Thoracic aorta (tissue), 2 donors: ENCODE results near the gene ATP1A1. TPM values are rescaled to one million over a fixed set of nuclear protein-coding genes. Genes with fewer than 3 reads are reported as not detected.

Experiments used
- ATAC-seq: fragments of 150-250 bp; one replicate; pipeline ENCODE4 v1.8.0; 2017; ENCODE audit warnings: low read depth; ENCODE audit not compliant: insufficient number of reproducible peaks, low FRiP score
- DNase-seq: peaks from one replicate; pipeline ENCODE4 v3.0.0-alpha.2; 2020; ENCODE audit warnings: low spot score
- H3K27ac ChIP-seq, 2 donors: fragments of 200-600 bp; sonication (generic); 1 replicate in 1 of 2; 2 replicates in 1 of 2; pipeline ENCODE4 v1.5.1; 2016; ENCODE audit warnings: mild to moderate bottlenecking in 2 of 2, moderate library complexity in 2 of 2
- H3K27me3 ChIP-seq: fragments of 200-600 bp; sonication (generic); replicated peaks from 2 replicates; pipeline ENCODE4 v1.6.0; 2016; ENCODE audit warnings: mild to moderate bottlenecking; ENCODE audit not compliant: insufficient read depth
- H3K36me3 ChIP-seq: fragments of 200-600 bp; sonication (generic); one replicate; pipeline ENCODE4 v1.5.1; 2016
- H3K4me1 ChIP-seq, 2 donors: fragments of 200-600 bp; sonication (generic); 1 replicate in 1 of 2; 2 replicates in 1 of 2; pipeline versions ENCODE4 v1.5.1 to v1.6.0; 2016; ENCODE audit warnings: low read depth in 2 of 2, mild to moderate bottlenecking in 1 of 2; ENCODE audit not compliant: control insufficient read depth in 1 of 2
- H3K4me3 ChIP-seq: fragments of 200-600 bp; sonication (generic); 2 replicates; pipeline ENCODE4 v1.5.1; 2016; ENCODE audit warnings: mild to moderate bottlenecking
- H3K9me3 ChIP-seq: fragments of 200-600 bp; sonication (generic); 2 replicates; pipeline ENCODE4 v1.5.1; 2016
- total RNA-seq, 2 donors: library from RNA; depleted of rRNA; stranded (reverse); fragments of >200 nt; gene quantifications; one replicate each; pipeline versions ENCODE4 v1.1.0 to v1.2.3, GENCODE V29; 2016
- TF ChIP-seq, protein P1 (sequence below): fragments of 200-600 bp; sonication (generic); IDR thresholded peaks from one replicate; pipeline ENCODE4 v1.5.1; 2019; ENCODE audit warnings: antibody characterized with exemption

The ATP1A1 gene
- total RNA-seq, 2 donors from 2014 or later = 244 to 310 TPM

DNA sequence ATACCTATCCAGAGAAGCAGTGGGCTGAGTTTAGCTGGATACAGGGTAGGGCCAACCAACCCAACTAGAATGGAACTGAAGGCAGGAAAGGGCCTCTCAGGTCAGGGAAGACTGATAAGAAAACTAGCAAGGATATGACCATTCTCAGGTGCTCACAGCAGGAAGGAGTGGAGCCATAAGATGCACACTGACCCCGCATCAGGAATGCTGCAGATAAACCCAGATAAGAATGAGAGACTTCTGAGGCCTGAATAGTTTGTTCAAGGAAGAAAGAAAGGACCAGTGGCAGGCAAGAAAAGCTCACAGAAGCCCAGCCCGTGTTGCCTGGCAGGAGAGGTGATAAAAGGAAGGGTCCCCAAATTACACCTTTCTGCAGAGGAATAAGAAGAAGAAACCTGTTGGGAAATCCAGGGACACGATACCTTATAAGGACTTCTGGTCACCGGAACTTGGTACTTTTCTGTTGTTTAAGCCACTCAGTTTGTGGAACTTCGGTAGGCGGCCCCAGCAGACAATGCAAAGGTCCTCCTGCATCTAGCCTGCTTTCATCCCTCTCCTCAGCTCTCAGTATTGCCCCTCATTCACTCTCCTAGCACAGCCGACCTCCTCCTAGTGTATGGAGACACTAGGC is 58.9 kb downstream of the ATP1A1 start:
- H3K4me3 ChIP-seq = no peak overlapping the region
- H3K4me1 ChIP-seq = no peaks in the 10 kb centered on the region
- H3K9me3 ChIP-seq = no peaks in the 10 kb centered on the region
- TF ChIP-seq, protein P1, sequence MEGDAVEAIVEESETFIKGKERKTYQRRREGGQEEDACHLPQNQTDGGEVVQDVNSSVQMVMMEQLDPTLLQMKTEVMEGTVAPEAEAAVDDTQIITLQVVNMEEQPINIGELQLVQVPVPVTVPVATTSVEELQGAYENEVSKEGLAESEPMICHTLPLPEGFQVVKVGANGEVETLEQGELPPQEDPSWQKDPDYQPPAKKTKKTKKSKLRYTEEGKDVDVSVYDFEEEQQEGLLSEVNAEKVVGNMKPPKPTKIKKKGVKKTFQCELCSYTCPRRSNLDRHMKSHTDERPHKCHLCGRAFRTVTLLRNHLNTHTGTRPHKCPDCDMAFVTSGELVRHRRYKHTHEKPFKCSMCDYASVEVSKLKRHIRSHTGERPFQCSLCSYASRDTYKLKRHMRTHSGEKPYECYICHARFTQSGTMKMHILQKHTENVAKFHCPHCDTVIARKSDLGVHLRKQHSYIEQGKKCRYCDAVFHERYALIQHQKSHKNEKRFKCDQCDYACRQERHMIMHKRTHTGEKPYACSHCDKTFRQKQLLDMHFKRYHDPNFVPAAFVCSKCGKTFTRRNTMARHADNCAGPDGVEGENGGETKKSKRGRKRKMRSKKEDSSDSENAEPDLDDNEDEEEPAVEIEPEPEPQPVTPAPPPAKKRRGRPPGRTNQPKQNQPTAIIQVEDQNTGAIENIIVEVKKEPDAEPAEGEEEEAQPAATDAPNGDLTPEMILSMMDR = no peak
- no peaks in the 10 kb centered on the region for H3K36me3 ChIP-seq
- no peak overlapping the region for H3K27ac ChIP-seq
- no peaks in the 10 kb centered on the region for H3K27me3 ChIP-seq
- DNase-seq (no peak), ATAC-seq (no peak)

GRCh38 chr1:116432655-116433265 is 59.7 kb downstream of the ATP1A1 start:
- H3K27ac ChIP-seq = no peak overlapping the region
- TF ChIP-seq, protein P1 = no peak
- no peak for ATAC-seq
- no peaks in the 10 kb centered on the region for H3K4me1 ChIP-seq
- no peak for DNase-seq
- no peaks in the 10 kb centered on the region for H3K9me3 ChIP-seq
- H3K4me3 ChIP-seq = no peak overlapping the region
- H3K36me3 ChIP-seq = no peaks in the 10 kb centered on the region
- no peaks in the 10 kb centered on the region for H3K27me3 ChIP-seq

DNA sequence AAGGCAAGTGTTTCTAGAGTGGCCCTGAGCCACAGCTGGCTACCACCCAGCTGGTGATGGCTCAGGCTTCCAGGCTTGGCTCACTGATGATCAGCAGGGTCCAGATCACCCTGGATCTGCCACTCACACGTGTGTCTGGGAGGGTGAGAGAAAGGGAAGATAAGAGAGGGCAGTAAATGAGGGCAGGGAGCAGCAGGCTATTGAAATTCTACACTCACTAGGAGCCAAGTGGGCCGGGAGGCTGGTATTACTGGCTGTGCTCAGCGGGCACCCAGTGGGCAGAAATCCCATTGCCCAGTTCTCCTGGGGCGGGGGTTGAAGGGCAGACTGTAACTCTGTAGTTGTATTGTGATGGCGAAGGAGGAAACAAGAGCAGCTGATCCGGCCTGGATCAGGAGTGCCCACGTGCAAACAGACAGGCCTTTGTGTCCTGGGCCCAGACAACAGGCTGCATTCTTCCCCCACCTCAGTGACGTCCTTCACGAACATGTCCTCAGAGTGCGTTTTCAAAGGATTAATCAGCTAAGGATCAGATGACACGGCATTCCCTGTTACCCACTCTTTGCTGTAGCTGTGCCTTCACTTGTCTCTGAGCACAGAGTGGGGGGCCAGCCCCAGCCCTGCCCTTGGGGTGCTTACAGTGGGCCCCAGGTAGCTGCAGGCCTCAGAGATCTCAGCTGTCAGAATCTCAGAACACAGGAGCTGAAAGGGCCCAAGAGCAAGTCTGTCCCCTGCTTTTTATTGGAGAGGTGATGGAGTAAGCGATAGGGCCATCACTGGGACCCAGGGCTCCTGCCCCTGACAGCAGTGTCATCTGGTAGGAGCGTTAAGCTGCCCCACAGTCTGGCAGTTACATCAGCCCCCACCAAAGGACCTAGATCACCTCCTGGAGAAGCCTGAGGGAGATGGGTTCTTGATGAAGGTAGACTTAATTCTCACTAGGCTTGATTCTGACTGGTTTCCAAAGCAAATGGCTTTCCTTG is 60.5 kb downstream of the ATP1A1 start:
- Histone ChIP-seq H3K27ac (no peak overlapping the region), H3K36me3 (no peaks in the 10 kb centered on the region), H3K9me3 (no peaks in the 10 kb centered on the region), H3K4me3 (no peak overlapping the region), H3K27me3 (no peaks in the 10 kb centered on the region), H3K4me1 (no peaks in the 10 kb centered on the region)
- DNase-seq (no peak), ATAC-seq (no peak)
- TF ChIP-seq, protein P1 = no peak

- Histone ChIP-seq H3K4me1 (peaks cover 4 to 11% of the 10 kb centered on the region in 2 donors), H3K9me3 (no peaks in the 10 kb centered on the region), H3K4me3 (no peak overlapping the region), H3K27ac (no peak overlapping the region), H3K36me3 (no peaks in the 10 kb centered on the region), H3K27me3 (no peaks in the 10 kb centered on the region)
- DNase-seq (no peak), ATAC-seq (no peak)
- TF ChIP-seq, protein P1 = no peak
Observed at GRCh38 chr1:116434849-116435248, 61.8 kb downstream of the ATP1A1 start.
